Mucosa of descending colon (tissue), 3 donors: Measurements from ENCODE around the gene RNF144A. TPM values are rescaled to one million over a fixed set of nuclear protein-coding genes. Genes with fewer than 3 reads are reported as not detected.
A peak's percentile ranks its signal among the peaks of the same experiment; 100 is the strongest.

Experiments used
- ATAC-seq: fragments of 200-7000 bp; cut with Tn5 transposase; one replicate; pipeline ENCODE4 v1.9.1; 2020; ENCODE audit warnings: mild to moderate bottlenecking, moderate library complexity
- DNase-seq, 3 donors: peaks; one replicate each; pipeline ENCODE4 v3.0.0-alpha.2; 2020
- H3K36me3 ChIP-seq: fragments of 200-600 bp; one replicate; pipeline ENCODE4 v1.8.0; 2021; ENCODE audit warnings: low read depth, mild to moderate bottlenecking
- H3K4me1 ChIP-seq: fragments of 200-600 bp; one replicate; pipeline ENCODE4 v1.8.0; 2021; ENCODE audit warnings: low read depth, mild to moderate bottlenecking
- H3K4me3 ChIP-seq: fragments of 200-600 bp; one replicate; pipeline ENCODE4 v1.8.0; 2021; ENCODE audit warnings: mild to moderate bottlenecking
- H3K9me3 ChIP-seq: fragments of 200-600 bp; one replicate; pipeline ENCODE4 v1.8.0; 2021; ENCODE audit warnings: mild to moderate bottlenecking
- intact Hi-C, 2 donors: fragments of 100-400 bp; cut with DNase I in 1 of 2; cut with micrococcal nuclease in 1 of 2; formaldehyde crosslinking; loops; one replicate each; pipeline versions ENCODE4 v1.11.0 to v1.11.1; 2022; cut with DNase I, micrococcal nuclease
- total RNA-seq, 3 donors: library from RNA; stranded (reverse); fragmentation: NEBNext Ultra II Directional in 2 of 3; extraction: Animal tissue kit (Norgen Biotek cat#: 25700) in 2 of 3; gene quantifications; one replicate each; pipeline versions ENCODE4 v1.2.1 to v1.2.4, GENCODE V29; 2021 to 2023
- TF ChIP-seq, protein P1 (sequence below): fragments of 200-600 bp; IDR thresholded peaks from one replicate; pipeline ENCODE4 v1.8.0; 2022; ENCODE audit warnings: antibody characterized with exemption, mild to moderate bottlenecking
- donor health status: DM: no; HTN: no; CAD: no; lungs with moderate emphysema.
- donor health status: DM: no; HTN: no; CAD: no.
- donor health status: DM: no; HTN: yes; CAD: no.

The RNF144A gene
- total RNA-seq, 3 donors from 2014 or later: 14.3 to 18.7 (median 18.3) TPM

DNA sequence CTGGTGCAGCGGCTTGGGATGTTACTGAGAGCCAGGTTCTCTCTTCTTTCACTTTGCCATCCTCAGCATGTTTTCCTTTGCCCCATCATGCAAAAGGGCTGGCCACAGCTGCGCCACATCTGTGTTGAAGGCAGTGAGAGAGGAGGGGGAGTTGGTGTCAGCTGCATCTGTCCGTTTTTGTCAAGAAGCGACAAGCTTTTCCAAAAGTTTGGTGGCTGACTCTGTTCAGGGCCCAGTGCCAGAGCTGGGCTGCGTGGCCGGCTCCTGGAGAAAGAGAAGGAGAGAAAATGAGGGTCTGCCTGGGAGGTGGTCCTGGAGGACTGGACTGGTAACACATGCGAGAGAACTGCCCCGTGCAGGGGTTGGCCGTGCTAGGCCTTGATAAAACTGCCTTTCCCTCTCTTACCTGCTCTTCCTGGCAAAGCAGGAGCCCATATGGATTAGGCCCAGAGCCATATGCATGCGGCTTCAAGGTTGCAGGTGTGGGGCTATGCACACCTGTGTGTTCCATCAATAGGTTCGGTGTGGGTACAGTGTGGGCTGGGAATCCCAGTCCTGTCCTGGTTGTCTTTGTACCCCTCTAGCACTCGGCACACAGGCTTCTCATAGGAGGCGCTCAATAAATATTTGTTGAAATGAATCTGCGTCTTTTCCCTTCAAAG lies 9.0 kb downstream of the RNF144A start:
- Histone ChIP-seq H3K36me3 (no peaks in the 10 kb centered on the region), H3K9me3 (no peaks in the 10 kb centered on the region), H3K4me1 (no peaks in the 10 kb centered on the region), H3K4me3 (no peak overlapping the region)
- DNase-seq: no peak
- no peak for ATAC-seq
- intact Hi-C loops: no loop called here
- TF ChIP-seq, protein P1, sequence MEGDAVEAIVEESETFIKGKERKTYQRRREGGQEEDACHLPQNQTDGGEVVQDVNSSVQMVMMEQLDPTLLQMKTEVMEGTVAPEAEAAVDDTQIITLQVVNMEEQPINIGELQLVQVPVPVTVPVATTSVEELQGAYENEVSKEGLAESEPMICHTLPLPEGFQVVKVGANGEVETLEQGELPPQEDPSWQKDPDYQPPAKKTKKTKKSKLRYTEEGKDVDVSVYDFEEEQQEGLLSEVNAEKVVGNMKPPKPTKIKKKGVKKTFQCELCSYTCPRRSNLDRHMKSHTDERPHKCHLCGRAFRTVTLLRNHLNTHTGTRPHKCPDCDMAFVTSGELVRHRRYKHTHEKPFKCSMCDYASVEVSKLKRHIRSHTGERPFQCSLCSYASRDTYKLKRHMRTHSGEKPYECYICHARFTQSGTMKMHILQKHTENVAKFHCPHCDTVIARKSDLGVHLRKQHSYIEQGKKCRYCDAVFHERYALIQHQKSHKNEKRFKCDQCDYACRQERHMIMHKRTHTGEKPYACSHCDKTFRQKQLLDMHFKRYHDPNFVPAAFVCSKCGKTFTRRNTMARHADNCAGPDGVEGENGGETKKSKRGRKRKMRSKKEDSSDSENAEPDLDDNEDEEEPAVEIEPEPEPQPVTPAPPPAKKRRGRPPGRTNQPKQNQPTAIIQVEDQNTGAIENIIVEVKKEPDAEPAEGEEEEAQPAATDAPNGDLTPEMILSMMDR: no peak

DNA sequence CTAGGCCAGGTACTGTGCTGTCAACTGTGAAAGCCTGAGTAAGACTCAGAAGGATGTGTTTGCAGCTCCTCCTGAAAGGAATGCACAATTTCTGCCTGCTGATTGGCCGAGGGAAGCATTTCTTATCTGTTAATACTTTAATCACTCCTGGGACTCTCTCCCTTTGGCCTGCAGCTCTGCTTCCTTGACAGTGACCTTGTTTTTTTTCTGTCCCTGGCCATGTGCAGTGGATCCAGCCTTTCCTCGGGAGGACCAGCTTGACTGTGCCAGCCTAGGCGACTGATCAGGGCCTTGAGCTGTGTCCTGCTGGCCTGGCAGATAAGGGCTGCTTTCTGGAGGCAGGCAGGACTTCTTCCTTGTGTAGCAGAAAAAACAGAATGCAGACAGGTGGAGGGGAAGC lies 10.0 kb downstream of the RNF144A start:
- H3K9me3 ChIP-seq: no peaks in the 10 kb centered on the region
- no peaks in the 10 kb centered on the region for H3K36me3 ChIP-seq
- H3K4me3 ChIP-seq: no peak overlapping the region
- ATAC-seq (peak; percentile 34), DNase-seq (no peak)
- intact Hi-C loops: no loop called here
- TF ChIP-seq, protein P1: no peak
- no peaks in the 10 kb centered on the region for H3K4me1 ChIP-seq

DNA sequence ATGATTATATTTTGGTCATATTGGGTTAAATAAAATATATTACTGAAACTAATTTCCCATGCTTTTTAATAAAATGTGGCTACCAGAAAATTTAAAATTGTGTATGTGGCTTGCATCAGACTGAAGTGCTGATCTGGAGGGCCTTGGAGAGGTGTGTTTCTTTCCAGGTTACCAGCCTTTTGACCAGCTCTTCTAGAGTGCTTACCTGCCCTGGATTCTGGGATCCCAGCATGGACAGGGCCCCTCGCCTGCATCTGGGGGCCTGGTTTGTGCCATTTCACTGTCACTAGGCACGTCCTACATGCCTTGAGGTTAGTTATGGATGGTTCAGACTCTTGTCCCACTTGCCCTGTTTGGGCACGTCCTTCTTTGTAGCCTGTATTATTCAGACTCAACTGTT lies 10.5 kb downstream of the RNF144A start:
- H3K4me3 ChIP-seq: no peak overlapping the region
- no peaks in the 10 kb centered on the region for H3K36me3 ChIP-seq
- H3K9me3 ChIP-seq: no peaks in the 10 kb centered on the region
- TF ChIP-seq, protein P1: no peak
- no peaks in the 10 kb centered on the region for H3K4me1 ChIP-seq
- ATAC-seq: no peak
- no peak for DNase-seq
- intact Hi-C loops: no loop called here

DNA sequence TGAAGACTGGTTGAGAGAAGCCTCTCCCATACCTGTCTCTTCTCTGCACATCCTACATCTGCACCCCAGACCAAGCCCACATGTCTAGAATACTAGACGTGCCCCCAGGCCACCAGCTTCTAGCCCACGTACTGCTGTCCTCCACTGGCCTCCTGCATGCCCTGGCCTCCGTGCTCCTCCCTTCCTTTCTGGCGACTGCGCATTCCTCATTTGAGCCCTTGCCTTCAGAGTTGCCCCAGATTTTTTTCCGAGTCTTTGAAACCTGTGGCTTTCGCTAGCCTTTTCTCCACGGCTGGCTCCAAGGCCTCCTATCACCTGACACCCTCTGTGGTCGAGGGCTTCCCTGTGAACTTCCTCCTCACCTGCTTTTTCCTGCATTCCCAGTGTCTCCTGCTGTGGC lies 11.2 kb downstream of the RNF144A start:
- no peaks in the 10 kb centered on the region for H3K36me3 ChIP-seq
- no peaks in the 10 kb centered on the region for H3K9me3 ChIP-seq
- DNase-seq (no peak), ATAC-seq (no peak)
- no peaks in the 10 kb centered on the region for H3K4me1 ChIP-seq
- TF ChIP-seq, protein P1: no peak
- H3K4me3 ChIP-seq: no peak overlapping the region
- intact Hi-C loops: no loop called here

DNA sequence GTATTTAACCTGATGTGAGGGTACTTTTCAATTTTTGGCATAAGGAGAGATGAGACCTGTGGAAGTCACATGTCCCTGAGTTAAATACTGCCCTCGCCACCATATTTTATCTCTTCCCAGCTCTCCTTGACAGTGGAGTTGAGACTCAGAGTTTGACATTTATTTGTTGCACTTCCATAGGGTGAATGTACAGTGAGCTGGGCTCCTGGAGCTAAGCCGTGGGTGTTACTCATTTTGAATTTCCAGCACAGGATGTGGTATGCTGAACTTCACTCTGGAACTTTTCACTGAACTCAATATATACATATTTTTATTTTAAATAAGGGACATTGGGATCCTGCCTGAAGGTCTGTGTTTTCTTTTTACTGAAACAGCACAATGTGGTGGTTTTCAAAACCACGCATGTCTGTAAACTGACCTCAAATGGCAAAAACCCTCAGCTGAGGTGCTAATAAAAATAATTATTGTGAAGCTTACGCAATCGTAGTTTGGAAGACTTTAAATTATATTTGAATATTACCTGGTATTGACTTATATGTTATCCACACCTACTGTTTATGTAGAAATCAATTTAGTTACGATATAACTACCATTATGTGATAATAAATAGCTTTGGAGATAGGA lies 12.1 kb downstream of the RNF144A start:
- H3K4me3 ChIP-seq: no peak overlapping the region
- DNase-seq (no peak), ATAC-seq (no peak)
- TF ChIP-seq, protein P1: no peak
- H3K4me1 ChIP-seq: no peaks in the 10 kb centered on the region
- no peaks in the 10 kb centered on the region for H3K9me3 ChIP-seq
- intact Hi-C loops: no loop called here
- no peaks in the 10 kb centered on the region for H3K36me3 ChIP-seq
